ENCODE measurements around the gene PLXNA2. TPM values are rescaled to one million over a fixed set of nuclear protein-coding genes. Genes with fewer than 3 reads are reported as not detected.

PLXNA2 gene
- total RNA-seq, 1 experiment from 2014 or later: 0.89 TPM

GRCh38 chr1:208161656-208162375, 82.4 kb downstream of the PLXNA2 start:
- TF ChIP-seq SRF (IDR thresholded peaks at IDR 0.05; ENCODE audit: low read depth): no peak
- no peak for TF ChIP-seq POLR2AphosphoS5 (IDR thresholded peaks at IDR 0.05; ENCODE audit: low read depth, low read length)
- no peak for TF ChIP-seq SIN3A (IDR thresholded peaks at IDR 0.05; ENCODE audit: low read depth)
- no peak for TF ChIP-seq CEBPB (IDR thresholded peaks at IDR 0.05; ENCODE audit: low read depth)
- no peak for TF ChIP-seq ATF3 (IDR thresholded peaks at IDR 0.05)
- no peak for TF ChIP-seq ZFX (IDR thresholded peaks at IDR 0.05)
- no peak for TF ChIP-seq TCF7L2 (IDR thresholded peaks at IDR 0.05; ENCODE audit: borderline replicate concordance, extremely low read depth, insufficient read depth, insufficient read length)
- TF ChIP-seq EZH2 (IDR thresholded peaks at IDR 0.05): no peak
- TF ChIP-seq REST (IDR thresholded peaks at IDR 0.05; ENCODE audit: low read depth): no peak
- no peak for TF ChIP-seq CTCF (IDR thresholded peaks at IDR 0.05 in 2 of 3, conservative IDR thresholded peaks at IDR 0.05 in 1 of 3; ENCODE audit: borderline replicate concordance in 1 of 3, insufficient read depth in 1 of 3, low read depth in 2 of 3, low read length in 2 of 3)
- no peak for TF ChIP-seq RAD21 (IDR thresholded peaks at IDR 0.05; ENCODE audit: low read depth)
- POLR2A ChIA-PET: no interaction called here
- no peak overlapping the region for H3K27ac ChIP-seq (ENCODE audit: low read depth, low read length)
- H4K20me1 ChIP-seq (ENCODE audit: insufficient read depth): no peaks in the 10 kb centered on the region
- no peak for DNase-seq (ENCODE audit: low read depth, low spot score)
- no peak overlapping the region for H3K4me2 ChIP-seq (ENCODE audit: low read length)
- RAD21 ChIA-PET (ENCODE audit: low non-redundant PET in 1 of 2, low total read pairs in 2 of 2, uncharacterized antibody in 2 of 2, unreplicated experiment in 2 of 2): no interaction called here
- no peaks in the 10 kb centered on the region for H3K9me2 ChIP-seq (ENCODE audit: insufficient read depth)
- H3K79me2 ChIP-seq (ENCODE audit: insufficient read depth, low read length): no peaks in the 10 kb centered on the region
- CTCF ChIA-PET: interaction anchor here (1.3 kb wide), 1 partner anchor 29 kb away, joined by 4 read pairs; no protein-coding TSS in a partner anchor
- H3K4me3 ChIP-seq (replicated peaks in 1 of 2; ENCODE audit: low read depth in 1 of 2, low read length in 2 of 2): no peak overlapping the region
- H3K27me3 ChIP-seq (ENCODE audit: insufficient read depth, low read length): peaks cover 53% of the 10 kb centered on the region
- H3K4me1 ChIP-seq (ENCODE audit: control insufficient read depth in 1 of 2, insufficient read depth in 2 of 2, low read length in 2 of 2): no peaks in the 10 kb centered on the region
- no peak overlapping the region for H2AFZ ChIP-seq (ENCODE audit: low read depth, low read length, poor library complexity, severe bottlenecking)
- H3K9me3 ChIP-seq (ENCODE audit: control insufficient read depth in 1 of 2, insufficient read depth in 1 of 2, low read depth in 1 of 2, low read length in 2 of 2): no peaks in the 10 kb centered on the region
- BruUV-seq (replicated peaks): no TSS peak
- H3K36me3 ChIP-seq (ENCODE audit: control insufficient read depth in 1 of 2, insufficient read depth in 2 of 2, low read length in 2 of 2): no peaks in the 10 kb centered on the region
- no peak overlapping the region for H3K9ac ChIP-seq (ENCODE audit: low read length)
- intact Hi-C loops (cut with micrococcal nuclease): no loop called here
- ATAC-seq: no peak

All from HCT116 (cell line).